Right kidney (tissue), 9 donors: ENCODE results near the gene ADAM20.
"Not testable (repeated sequence)": the region's sequence is repeated elsewhere in the genome, so short reads cannot be mapped to it uniquely, and the experiment has no call there.

Source experiments
- DNase-seq: peaks from one replicate; pipeline ENCODE4 v3.0.0-alpha.2; 2016
- long read RNA-seq, 8 donors: transcript quantifications; one replicate each; lab custom pipeline, GENCODE V29; 2026

The ADAM20 gene
- long read RNA-seq, donor 1, result 0 reads
- long read RNA-seq, donor 2, result 0 reads
- long read RNA-seq, donor 3, result 0 reads
- long read RNA-seq, donor 4, result 0 reads
- long read RNA-seq, donor 5, result 0 reads
- long read RNA-seq, donor 6, result 0 reads
- long read RNA-seq, donor 7, result 0 reads
- long read RNA-seq, donor 8, result 0 reads

DNA sequence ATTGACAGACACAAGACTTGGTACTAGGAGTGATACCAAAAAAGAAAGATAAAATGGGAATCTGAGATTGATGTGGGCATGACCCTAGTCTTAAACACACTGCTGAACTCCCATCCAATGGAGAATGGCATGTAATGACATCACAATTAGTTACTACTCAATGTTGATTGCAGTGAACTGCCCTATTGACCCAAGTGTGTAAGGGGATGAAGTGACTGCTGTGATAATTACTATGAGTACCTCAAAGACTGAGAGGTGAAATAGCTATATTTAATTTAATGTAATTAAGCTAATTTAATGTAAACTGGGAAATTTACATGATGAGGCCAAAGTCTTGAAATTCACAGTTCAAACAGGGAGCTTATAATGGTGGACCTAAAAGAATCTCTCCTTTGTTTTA lies at the start of gene ADAM20:
ADAM20 (minus strand) TSS at position 101 of the 400 bp plus-strand sequence. CDS start 10,247 bp downstream, outside the sequence.
- no peak for DNase-seq

DNA sequence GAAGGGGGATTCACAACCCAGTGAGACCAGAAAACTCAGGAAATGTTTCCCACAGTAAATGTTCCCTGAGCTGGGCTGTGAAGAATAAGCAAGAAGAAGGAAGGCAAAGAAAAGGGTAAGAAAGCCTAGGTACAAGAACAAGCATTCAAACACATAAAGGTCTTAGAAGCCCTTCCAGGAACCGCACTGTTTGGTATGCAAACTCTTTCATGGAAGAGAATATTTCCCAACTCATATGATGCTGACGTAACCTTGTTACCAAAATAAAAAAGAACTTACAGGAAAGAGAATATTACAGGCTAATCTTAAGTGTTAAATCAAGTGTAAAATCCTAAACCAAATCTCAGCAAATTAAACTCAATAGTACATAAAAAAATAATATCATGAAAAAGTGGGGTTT lies 42.1 kb upstream of the ADAM20 start:
- DNase-seq, result no peak

DNA sequence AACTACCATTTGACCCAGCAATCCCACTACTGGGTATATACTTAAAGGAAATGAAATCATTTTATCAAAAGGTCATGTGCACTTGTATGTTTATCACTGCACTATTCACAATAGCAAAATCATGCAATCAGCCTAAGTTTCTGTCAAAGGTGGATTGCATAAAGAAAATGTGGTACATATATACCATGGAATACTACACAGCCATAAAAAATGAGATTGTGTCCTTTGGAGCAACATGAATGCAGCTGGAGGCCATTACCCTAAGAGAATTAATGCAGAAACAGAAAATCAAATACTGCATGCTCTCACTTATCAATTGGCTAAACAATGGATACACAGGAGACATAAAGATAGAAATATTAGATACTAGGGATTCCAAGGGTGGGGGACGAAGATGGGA lies 38.2 kb upstream of the ADAM20 start:
- DNase-seq, result no peak

DNA sequence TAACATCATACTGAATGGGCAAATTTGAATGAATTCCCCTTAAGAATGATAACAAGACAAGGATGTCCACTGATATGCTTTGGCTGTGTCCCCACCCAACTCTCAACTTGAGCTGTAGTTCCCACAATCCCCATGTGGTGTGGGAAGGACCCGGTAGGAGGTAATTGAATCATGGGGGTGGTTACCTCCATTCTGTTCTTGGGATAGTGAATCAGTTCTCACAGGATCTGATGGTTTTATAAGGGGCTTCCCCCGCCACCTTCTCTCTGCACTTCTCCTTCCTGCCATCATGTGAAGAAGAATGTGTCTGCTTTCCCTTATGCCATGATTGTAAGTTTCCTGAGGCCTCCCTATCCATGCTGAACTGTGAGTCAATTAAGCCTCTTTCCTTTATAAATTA lies 36.3 kb upstream of the ADAM20 start:
- DNase-seq, result no peak

DNA sequence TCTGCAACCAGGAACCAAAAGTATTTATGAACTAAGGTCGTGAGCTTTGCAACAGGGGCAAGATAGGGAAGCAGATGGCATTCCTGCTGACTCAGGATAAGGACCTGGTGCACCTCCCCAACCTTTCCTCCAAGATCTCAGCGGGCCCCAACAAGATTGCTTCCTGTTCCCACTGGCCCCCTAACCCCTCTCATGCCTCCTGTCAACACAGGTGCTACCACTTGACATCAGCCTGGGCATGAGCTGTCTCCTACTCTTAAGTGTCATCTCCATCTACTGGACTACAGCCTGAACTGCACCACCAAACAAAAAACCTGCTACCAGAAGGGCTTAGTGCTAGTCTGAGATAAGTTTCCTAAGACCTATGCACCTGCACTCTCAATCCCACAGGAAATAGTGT lies 33.0 kb upstream of the ADAM20 start:
- no peak for DNase-seq

DNA sequence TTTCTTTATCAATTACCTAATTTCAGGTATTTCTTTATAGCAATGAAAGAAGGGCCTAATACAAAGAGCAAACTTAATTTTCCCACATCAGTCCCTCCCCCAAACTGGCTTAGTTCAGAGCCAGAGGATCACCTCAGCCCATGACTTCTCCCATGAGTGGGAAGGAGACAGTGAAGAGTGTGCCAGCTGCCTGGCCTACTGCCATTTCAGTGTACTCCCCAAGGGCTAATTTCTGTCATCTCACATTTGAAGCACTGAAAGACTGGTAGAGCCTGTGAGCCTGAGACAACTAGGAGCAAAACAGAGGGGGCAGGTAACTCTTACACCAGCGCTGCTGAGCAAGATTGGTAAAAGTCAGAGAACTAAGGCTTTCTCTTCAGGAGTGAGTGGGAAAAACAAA lies 29.1 kb upstream of the ADAM20 start:
- no peak for DNase-seq

DNA sequence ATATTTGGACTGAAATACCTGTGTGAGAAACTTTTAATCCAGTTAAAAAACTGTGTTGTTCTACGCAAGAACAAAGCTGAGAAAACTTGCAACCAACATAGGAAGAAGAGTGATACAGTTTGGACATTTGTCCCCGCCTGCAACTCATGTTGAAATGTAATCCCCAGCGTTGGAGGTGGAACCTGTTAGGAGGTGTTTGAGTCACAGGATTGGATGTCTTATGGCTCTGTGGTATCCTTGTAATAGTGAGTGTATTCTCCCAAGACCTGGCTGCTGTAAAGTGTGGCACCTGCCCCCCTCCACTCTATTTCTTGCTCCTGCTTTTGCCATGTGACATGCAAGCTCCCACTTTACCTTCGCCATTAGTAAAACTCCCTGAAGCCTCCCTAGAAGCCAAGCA lies 28.6 kb upstream of the ADAM20 start:
- no peak for DNase-seq

DNA sequence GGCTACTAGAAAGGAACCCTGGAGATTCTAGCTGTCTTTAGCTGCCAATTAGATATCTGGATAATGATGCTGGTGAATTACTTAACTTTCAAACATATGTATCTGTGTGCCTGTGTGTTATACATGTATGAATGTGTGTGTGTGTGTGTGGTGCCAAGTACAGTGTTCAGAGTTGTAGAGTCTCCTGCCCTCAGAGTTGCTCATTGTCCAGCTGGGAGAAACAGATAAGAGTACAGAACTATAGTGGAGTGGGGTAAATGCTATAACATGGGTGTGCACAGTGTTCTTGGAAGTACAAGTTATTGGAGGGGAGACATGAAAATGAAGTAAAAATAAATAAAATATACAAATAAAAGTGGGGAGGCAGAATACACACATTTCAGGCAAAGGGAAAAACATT lies 23.6 kb upstream of the ADAM20 start:
- DNase-seq, result no peak

DNA sequence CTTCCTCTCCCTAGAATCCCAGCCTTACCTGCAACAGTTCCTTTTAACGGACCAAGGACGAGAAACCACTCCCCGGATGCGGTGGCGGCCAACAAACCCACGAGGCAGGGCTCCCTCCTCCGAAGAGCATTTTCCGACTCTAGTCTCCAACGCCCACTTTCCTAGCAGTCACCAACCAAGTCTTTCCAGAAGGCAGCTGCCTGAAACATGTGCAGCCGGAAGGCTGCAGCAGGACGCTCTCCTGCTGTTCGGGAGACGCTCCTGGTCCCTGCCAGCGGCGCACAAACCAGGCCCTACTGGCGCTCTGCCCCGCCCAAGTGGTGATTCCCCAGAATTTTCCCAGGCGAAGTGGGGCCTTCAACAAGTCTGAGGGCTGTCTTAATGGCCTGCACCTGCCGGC lies 21.1 kb upstream of the ADAM20 start:
- peak; percentile 2 for DNase-seq

DNA sequence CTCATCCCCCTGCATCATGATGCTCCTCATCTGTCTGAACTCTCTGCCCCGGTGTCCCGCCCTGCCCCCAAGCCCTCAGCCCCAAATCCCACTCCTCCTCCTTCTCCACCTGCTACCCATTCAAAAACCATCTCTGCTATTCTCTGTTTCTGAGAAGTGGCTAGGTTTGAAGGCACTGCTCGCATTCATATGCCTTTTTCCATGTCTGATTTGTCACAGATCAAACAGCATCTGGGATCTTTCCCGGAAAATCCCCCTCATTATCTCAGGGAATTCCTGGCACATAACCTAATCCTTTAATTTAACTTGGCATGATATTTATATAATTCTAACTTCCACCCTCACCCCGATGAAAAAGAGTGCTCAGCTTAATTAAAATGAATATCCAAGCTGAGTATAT lies 3.3 kb upstream of the ADAM20 start:
- DNase-seq, result no peak

DNA sequence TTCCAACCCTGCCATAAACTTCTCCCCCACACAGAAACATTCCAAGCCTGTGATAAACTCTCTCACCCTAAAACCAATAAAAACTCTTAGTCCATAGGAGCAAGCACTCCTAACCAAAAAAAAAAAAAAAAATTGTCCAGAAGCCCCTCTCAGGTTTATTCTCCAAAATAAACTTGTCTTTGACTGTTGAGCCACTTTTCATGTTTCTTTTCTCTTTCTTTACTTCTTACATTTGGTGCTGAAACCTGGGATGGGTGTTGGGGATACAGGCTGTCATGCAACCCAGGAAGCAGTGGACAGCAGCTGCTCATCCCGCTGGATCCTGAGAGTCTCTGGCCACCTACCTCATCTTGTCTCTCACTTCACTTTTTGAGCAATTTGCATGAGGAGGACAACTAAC lies 2.0 kb upstream of the ADAM20 start:
- DNase-seq, result no peak

DNA sequence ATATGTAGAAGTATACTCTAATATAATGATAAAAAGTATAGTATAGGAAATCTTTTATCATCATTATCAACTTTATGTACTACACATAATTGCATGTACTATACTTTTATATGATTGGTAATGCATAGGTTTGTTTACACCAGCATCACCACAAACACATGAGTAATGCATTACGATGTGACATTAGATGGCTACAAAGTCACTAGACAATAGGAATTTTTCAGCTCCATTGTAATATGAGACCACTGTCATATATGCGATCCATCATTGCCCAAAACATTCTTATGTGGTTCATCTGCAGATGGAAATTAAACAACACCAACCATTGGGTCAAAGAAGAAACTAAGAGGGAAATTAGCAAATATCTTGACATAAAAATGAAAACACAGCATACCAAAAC lies 4.4 kb downstream of the ADAM20 start:
- no peak for DNase-seq

DNA sequence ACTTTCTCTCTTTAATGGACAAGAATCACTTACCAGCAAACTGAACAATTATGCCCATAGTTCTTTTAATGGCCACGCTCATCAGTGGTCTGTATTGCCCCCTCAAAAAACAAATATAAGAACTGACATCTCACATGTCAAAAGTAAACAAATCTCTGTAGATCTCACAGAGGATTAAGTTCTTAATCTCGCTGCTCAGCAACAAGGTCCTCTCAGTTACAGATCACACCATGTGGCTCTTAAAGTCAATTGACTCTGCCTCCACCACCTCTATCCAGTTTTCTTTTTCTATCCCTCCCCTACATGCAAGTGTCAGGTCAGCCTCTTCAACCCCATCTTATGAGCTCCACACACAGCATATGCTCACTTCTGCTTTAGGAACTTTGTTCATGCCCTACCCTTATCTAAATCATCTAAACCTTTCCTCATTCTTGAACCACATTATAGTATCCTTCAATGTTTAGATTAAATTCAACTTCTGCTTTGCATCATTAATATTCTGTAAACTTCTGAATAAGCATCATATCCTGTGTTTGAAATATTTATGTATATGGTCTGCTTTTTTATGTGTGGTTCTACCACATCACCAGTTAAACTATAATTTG lies 7.2 kb downstream of the ADAM20 start:
- no peak for DNase-seq

DNA sequence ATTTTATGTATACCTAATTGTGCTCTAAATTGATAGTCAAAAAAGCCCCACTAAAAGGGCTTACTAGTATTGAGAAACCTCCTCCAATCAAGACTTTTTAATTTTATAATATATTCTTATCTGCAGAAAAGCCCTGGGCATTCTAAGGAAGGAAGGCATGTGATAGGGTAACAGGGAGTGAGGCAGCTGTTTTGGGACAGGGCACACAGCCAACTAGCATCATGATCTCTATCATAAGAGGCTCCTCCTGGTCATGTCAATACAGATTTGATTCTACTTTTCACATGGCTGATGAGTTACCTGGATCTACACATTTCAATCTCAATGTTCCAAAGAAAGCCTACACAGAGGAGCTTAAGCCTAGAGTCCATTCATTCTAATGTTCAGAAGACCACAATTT lies 9.1 kb downstream of the ADAM20 start:
- DNase-seq, result no peak

DNA sequence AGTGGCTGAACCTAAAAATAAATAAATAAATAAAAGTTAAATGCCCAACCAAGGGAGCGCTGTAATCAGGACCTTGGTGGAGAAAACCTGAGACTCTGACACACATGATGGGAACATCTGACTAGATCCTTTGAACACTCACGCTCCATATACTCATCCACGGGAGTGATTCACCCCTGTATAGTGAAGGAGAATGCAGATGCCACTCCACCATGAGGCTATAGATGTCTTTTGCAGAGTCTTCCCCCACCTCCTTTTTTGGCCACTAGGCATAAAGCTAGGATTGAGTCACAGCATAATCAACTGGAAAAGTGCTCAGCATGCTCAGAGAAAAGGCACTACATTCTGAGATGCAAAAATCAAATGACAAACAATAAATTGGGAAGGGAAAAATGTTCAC lies 19.0 kb downstream of the ADAM20 start:
- DNase-seq, result no peak

DNA sequence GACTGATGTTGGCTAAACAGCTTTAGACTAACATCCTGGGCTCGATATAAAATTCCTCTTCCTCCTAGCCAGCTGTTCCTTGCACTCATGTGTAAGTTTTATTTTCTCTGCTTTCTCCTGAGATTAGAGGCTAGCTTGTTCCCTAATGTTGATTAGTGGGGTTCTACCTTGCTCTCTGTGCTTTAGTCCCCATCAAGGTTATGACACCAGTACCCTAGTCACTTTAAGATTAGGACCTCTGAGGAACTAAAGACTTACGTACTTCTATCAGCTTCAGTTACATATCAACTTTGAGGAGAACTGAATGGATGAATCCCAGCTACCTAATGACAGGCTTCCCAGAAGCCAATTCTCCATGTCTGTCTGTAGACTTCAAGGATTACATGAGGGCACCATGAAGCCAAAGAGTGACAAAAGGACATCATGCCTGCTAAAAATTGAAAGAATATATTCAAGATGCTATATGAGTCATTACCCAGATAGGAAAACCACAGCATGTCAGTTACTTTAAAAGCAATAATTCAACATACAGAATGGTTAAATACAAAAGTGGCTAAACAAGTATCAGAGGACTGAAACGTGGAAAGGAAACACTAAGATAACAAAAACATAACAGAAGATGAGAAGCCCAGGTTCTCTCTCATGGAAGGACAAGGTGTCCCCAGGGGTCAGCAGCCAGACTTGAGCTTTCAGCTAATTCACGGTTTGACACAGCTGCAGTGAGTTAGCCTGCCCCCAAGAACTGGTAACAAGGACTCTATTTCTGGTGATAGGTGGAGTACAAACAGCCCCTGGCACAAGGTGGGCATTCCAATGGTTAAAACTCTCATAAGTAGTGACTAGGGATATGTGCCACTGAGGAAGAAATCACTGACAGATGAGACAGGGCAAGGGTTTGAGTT lies 20.4 kb downstream of the ADAM20 start:
- DNase-seq, result no peak

DNA sequence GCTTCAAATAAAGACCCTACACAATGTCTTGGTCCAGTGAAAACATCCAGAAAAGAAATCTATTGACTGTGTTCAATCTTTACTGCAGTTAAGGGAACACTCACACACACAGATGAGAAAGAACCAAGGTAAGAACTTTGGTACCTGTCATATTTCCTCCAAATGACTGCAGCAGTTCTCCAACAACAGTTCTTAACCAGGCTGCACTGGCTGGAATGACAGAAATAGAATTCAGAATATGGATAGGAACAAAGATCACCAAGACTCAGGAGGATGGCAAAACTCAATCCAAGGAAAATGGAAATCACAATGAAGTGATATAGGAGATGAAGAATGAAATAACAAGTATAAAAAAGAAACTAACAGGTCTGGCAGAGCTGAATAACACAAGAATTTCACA lies 36.6 kb downstream of the ADAM20 start:
- DNase-seq, result no peak

DNA sequence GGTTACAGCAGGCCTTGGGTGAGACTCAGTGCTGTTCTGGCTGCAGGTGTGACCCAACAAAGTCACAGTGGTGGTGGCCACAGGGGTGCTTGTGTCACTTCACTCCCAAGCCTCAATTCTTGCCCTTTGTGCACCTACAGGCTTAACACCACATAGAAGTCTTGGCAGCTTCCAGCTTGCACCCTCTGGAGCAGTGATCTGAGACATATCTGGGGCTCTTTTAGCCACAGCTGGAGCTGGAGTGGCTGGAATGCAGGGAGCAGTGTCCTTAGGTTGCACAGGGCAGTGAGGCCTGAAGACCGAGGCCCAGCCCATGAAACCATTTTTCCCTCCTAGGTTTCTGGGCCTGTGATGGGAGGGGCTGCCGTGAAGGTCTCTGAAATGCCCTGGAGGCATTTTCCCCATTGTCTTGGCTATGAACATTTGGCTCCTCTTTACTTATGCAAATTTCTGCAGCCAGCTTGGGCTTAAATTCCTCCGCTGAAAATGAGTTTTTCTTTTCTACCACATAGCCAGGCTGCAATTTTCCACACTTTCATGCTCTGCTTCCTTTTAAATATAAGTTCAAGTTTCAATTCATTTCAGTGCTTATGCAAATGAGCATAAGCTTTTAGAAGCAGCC lies 45.1 kb downstream of the ADAM20 start:
- DNase-seq, result no peak

DNA sequence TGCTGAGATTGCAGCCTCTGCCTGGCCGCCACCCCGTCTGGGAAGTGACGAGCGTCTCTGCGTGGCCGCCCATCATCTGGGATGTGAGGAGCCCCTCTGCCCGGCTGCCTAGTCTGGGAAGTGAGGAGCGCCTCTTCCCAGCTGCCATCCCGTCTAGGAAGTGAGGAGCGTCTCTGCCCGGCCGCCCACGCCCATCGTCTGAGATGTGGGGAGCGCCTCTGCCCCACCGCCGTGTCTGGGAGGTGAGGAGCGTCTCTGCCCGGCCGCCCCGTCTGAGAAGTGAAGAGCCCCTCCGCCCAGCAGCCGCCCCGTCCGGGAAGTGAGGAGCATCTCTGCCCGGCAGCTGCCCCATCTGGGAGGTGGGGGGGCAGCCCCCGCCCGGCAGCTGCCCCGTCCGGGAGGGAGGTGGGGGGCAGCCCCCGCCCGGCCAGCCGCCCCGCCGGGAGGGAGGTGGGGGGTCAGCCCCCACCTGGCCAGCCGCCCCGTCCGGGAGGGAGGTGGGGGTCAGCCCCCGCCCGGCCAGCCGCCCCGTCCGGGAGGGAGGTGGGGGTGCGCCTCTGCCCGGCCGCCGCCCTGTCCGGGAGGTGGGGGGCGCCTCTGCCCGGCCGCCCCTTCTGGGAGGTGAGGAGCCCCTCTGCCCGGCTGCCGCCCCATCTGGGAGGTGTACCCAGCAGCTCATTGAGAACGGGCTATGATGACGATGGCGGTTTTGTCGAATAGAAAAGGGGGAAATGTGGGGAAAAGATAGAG lies 57.3 kb downstream of the ADAM20 start:
- DNase-seq, result not testable (repeated sequence)

DNA sequence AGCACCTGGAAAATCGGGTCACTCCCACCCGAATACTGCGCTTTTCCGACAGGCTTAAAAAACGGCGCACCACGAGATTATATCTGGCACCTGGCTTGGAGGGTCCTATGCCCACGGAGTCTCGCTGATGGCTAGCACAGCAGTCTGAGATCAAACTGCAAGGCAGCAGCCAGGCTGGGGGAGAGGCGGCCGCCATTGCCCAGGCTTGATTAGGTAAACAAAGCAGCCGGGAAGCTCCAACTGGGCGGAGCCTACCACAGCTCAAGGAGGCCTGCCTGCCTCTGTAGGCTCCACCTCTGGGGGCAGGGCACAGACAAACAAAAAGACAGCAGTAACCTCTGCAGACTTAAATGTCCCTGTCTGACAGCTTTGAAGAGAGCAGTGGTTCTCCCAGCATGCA lies 59.3 kb downstream of the ADAM20 start:
- not testable (repeated sequence) for DNase-seq

DNA sequence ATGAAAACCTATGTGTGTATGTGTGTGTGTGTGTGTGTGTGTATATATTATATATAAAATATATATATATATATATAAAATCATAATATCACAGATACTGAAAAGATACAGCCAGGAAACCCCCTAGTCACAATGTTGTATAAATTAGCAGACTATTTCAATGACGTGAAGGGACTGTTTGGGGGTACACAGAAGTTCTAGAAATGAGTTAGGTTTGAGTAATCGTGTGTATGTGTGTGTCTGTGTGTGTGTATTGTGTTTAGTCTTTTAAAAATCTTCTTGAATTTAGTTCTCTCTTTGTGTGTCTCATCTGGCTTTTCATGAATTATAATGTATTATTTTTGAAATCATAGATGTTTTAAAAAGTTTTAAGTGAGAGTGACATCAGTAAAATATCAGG lies 61.0 kb downstream of the ADAM20 start:
- DNase-seq, result no peak
